GM18499 (cell line): ENCODE results near the gene ACTR5.

ENCODE experiments used
- ATAC-seq: cut with Tn5 transposase; IDR thresholded peaks from one replicate; pipeline ENCODE4 v1.9.1; 2021; ENCODE audit warnings: moderate number of reproducible peaks; ENCODE audit not compliant: insufficient read depth, unreplicated experiment

ACTR5 gene

DNA sequence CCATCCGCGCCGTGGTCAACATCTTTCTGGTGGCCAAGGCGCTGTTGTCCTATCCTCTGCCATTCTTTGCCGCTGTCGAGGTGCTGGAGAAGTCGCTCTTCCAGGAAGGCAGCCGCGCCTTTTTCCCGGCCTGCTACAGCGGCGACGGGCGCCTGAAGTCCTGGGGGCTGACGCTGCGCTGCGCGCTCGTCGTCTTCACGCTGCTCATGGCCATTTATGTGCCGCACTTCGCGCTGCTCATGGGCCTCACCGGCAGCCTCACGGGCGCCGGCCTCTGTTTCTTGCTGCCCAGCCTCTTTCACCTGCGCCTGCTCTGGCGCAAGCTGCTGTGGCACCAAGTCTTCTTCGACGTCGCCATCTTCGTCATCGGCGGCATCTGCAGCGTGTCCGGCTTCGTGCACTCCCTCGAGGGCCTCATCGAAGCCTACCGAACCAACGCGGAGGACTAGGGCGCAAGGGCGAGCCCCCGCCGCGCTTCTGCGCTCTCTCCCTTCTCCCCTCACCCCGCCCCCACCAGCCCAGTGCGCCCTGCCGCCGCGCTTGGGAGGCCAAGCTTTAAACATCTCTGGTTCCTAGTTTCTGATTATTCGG, 20.0 kb upstream of the ACTR5 start:
- no peak for ATAC-seq

DNA sequence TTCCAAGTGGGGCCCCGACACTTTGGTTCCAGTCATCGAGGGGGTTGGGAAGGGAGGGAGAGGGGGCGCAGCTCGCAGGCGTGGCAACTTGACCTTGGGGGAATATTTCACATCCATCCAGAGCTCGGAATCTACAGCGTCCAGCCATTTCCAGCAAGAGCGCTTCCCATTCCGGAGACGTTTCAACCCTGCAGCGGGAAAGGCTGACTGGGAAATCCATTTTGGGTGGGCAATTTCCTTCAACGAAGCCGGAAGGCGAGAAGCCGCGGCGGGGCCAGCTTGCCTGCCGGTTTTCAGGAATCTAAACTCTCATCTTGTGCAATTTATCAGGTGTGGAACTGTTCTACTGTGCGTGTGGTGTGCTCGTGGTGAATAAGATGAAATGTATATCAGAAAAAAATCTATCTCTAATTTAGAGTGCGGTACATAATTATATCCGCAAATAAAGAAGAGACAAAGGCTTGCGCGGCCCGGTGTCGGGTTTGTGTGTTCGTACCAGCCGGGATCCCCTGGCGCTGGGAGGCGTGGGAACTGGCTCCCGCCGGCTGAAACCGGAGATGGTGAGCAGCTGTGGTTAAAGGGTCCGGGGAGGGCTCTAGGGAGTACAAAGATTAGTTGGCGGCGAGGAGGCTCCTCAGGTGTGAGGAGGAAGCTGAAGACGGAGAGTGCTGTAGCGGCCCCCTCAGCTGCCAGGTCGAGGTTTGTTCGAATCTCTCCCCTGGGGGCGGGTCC, 19.2 kb upstream of the ACTR5 start:
- no peak for ATAC-seq

GRCh38 chr20:38729767-38730166, 18.5 kb upstream of the ACTR5 start:
- no peak for ATAC-seq

DNA sequence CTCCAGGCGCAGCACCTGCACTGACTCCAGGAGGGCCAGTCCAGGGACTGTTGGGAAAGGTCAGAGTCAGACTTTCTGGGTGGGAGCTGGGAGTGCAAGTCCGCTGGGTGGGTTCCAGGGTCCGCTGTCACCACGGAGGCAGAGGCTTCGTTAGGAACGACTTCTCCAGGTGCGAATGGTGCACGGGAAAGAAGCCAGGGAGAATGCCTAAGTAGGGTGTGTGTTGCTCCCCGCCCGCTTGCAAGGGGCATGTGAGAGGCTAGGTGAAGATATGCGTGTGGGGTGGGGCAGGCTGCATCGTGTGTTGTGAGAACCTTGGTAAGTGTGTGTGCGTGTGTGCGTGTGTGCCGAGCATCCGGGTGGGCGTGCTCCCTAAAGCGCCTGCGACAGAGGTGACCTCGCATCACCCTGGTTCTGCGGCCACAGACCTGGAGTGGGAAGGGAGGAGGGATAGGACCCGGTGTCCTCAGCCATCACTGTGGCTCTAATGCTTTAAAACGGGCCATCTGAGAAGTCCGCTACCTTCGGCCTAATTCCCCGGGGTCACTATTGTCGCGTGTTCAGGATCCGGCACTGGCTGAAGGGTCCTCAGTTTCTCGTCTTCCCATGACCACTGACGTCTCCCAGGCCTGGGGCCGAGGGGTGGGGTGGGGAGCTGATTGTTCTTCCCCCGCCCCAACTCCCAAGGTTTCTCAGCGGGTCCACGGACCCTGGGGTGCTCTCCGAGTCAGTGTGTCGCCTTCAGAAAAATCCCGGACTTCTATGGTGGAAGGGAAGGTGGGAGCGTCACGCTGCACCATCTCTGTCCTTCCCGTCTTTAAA, 17.9 kb upstream of the ACTR5 start:
- no peak for ATAC-seq

- ATAC-seq: no peak
These were observed 17.1 kb upstream of the ACTR5 start for GRCh38 chr20:38730989-38731737.

DNA sequence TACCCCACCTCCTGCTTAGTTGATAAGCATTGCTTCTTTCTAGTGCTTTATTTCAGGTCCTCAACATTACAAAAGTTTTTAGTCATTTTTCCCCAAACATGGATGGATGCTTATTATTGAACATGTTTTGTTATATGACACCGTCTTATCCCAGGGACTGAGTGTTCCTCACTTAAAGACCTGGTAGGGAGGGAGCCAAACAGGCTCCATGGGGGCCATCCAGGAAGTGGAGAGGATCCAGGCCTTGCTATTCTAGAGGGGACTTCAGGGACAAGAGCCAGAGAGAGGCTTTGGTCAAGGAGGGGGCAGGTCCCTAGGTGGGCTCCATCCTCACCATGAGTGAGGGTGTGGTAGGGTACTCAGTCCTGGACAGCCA, 16.5 kb upstream of the ACTR5 start:
- no peak for ATAC-seq

GRCh38 chr20:38732981-38733380, 15.3 kb upstream of the ACTR5 start:
- ATAC-seq: no peak

DNA sequence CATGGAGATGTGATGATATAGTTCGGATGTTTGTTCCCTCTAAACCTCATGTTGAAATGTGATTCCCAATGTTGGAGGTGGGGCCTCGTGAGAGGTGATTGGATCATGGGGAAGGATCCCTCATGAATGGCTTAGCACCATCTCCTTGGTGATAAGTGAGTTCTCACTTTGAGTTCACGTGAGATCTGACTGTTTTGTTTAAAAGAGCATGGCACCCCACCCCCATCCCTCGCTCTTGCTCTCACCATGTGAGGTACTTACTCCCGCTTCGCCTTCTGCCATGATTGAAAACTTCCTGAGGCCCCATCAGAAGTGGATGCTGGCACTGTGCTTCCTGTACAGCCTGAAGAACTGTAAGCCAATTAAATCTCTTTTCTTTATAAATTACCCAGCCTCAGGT, 13.1 kb upstream of the ACTR5 start:
- no peak for ATAC-seq

GRCh38 chr20:38737887-38738286, 10.4 kb upstream of the ACTR5 start:
- ATAC-seq: no peak

DNA sequence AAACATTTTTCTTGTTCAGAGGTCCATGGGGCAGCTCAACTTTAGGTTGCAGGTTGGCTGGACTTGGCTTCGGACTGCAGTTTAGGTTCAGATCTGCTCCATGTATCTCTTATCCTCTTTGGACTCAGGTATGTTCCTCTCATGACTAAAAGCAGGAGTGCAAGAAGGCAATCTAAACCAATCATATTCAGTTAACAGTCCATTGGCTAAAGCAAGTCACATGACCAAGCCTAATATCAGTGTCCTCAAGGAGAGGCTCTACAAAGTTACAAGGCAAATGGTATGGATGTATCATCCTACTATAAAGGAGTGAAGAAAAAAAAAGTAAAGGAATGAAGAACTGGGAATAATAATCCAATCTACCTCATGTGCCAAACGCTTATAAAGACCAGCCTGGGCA, 2.5 kb upstream of the ACTR5 start:
- ATAC-seq: no peak

DNA sequence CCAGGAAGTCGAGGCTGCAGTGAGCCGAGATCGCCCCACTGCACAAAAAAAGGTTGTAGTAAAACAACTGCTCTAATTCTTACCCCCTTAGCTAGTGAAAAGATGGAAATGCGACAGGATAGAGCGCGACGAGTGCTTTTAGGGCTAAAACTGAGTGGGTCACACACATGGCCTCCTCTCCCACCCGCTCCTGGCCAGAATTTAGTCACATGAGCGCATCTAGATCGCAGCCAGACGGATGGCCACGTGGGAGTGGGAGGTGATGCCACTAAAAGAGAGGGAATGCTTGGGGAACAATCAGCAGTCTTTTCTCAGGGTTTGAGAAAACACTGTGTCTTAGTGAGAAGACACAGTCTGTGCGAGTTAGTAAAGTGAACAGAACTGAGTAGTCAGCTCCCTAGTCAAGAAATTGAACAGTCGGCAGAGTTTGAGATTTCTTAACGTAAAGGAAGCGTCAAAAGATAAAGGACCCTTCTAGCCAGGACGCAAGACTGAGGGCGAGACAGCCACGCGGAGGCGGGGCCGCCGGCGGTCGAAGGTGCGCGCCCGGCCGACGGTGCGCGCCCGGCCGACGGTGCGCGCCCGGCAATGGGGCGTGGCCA, 664 bp upstream of the ACTR5 start:
- ATAC-seq: no peak

DNA sequence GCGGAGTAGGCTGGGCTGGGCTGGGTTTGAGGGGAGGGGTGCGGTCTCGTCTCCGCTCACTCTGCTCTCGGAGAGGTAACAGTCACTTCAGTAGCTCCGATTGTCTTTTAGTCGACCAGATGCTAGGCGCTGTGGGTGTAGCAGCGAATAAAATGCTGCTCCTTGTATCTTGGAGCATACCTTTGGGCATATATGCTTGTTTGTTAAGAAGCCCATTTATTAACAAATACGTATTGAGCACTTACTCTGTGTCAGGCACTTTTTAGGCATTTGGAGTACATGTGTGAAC, 545 bp downstream of the ACTR5 start:
- no peak for ATAC-seq

DNA sequence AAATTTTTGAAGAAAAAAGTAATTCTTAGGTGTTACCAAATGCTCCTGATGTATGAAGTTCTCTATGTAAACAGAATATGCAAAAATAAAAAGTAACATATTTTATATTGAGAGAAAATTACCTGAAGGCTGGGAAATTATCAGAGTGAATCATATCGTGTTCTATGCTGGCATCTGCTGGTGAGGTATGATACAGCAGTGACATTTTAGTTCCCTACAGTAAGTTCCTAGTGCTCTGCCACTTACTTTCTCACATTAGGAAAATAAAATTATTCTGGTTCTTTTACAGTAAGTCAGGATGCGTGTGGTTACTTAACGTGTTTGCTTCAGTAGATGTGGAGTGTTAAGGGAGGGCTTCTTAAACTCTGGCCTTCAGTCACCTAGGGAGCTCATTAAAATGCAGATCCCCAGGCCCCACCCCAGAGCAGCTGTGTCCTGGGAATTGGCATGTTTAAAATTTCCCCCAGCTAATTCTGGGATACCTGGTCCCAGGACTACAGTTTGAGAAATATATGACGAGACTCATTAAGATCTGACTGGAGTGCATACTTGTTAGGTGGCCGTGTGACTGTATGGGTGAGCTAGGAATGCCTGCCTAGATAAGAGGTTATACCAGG, 3.2 kb downstream of the ACTR5 start:
- ATAC-seq: no peak

DNA sequence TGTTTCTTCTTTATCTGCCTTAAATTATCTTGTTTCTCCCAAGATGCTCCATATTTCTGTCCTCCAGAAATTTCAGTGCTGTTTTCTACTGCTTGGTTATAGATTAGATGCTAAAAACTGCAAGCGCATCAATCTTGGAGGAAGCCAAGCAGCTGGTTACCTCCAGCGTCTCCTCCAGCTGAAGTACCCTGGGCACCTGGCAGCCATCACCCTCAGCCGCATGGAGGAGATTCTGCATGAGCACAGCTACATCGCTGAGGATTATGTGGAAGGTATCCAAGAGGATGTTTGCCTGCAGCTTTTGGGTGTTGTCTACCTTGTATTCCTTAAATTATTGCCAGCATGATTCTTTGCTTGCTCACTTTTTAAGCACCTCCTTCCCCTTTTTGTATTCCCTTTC, 3.8 kb downstream of the ACTR5 start:
- no peak for ATAC-seq

DNA sequence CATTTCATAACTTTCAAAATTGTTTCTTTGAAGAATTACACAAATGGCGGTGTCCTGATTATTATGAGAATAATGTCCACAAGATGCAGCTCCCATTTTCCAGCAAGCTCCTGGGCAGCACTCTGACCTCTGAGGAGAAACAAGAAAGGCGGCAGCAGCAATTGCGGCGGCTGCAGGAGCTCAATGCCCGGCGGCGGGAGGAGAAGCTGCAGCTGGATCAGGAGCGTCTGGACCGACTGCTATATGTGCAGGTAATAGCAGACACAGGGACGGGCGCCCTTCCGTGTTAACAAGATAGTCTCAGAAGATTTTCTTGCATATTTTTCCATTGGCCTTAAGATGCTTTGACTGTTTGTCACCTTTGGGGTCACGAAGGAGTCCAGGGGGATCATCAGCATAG, 6.7 kb downstream of the ACTR5 start:
- no peak for ATAC-seq

DNA sequence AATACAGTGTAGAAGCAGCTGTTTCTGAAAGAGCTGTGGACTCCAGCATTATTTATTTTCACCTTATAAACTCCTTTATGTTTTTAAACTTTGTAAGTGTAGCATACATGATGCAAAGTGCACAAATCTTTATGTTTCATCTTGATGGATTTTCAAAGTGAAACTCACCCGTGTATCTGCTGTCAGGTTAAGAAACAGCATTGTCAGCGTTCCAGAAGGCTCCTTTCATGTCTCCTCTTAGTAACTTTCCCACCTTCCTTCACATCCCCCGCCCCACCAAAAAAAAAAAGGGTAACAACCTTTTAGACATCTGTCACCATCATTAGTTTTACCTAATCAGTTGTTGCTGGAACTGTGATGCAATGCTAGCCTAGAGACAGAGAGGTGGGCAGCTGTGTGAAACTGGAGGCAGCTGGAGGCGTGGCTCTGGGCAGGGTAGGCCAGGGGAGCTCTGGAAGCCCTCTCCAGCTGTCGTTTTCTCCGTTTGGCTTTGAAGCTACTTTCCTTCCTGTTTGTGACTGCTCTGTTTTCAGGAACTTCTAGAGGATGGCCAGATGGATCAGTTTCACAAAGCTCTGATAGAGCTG, 7.2 kb downstream of the ACTR5 start:
- ATAC-seq: no peak

DNA sequence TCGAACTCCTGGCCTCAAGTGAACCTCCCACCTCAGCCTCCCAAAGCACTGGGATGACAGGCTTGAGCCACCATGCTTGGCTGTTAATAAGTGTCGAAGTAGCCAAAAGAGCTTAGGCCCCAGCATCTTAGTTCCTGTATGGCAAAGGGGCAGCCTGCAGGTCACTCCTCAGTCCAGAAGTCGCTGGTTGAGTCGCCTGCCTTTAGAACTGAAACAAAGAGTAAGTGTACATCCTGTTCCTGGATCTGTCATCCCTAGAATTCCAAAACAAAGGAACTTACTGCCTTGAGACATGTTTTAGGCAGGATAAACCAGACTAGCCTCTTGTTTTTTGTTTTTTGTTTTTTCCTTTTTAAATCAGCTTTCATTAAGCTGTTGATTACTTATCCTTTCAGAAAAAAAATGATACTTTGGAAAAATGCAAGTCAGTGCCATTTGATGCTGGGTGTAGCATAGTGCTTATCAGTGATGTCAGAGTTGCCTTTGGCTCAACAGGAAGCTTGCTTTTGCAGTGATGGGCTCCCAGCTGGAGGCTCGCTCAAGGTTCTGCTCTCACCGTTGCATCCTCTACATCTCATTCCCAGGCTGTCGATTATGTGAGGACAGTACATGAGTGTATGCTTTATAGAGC, 9.0 kb downstream of the ACTR5 start:
- ATAC-seq: no peak

GRCh38 chr20:38759106-38759505, 10.8 kb downstream of the ACTR5 start:
- no peak for ATAC-seq

DNA sequence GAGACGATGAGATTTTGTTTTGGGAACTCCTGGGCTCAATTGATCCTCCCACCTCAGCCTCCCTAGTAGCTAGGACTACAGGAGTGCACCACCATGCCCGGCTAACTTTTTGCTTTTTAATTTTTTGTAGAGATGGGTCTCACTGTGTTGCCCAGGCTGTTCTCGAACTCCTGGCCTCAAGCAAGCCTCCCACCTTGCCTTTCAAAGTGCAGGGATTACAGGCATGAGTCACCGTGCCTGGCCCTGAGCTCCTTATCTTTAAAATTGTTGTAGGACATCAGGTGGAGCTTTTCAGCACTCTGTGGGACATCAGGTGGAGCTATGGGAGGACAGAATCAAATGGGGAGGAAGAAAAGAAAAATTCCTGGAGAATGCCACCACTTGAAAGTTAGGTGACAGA, 12.7 kb downstream of the ACTR5 start:
- no peak for ATAC-seq
